Tibial artery (tissue), 4 donors: ENCODE measurements around the gene HMCN1.

ENCODE experiments used
- DNase-seq, 2 donors: peaks; one replicate each; pipeline ENCODE4 v3.0.0-alpha.2; 2019
- H3K27ac ChIP-seq, 2 donors: fragments of 200-600 bp; sonication (generic) in 1 of 2; 1 replicate in 1 of 2; 2 replicates in 1 of 2; pipeline ENCODE4 v1.5.1; 2018 to 2019; ENCODE audit warnings: mild to moderate bottlenecking in 1 of 2
- H3K27me3 ChIP-seq, 2 donors: fragments of 200-600 bp; sonication (generic) in 1 of 2; one replicate each; pipeline versions ENCODE4 v1.5.1 to v1.6.0; 2016 to 2019
- H3K36me3 ChIP-seq, 3 donors: fragments of 200-600 bp; sonication (generic) in 2 of 3; one replicate each; pipeline ENCODE4 v1.5.1; 2016 to 2019; ENCODE audit warnings: mild to moderate bottlenecking in 2 of 3
- H3K4me1 ChIP-seq, 4 donors: fragments of 200-600 bp; sonication (generic) in 2 of 4; 1 replicate in 3 of 4; 2 replicates in 1 of 4; pipeline ENCODE4 v1.5.1; 2016 to 2019
- H3K4me3 ChIP-seq, 2 donors: fragments of 200-600 bp; sonication (generic) in 1 of 2; 1 replicate in 1 of 2; 2 replicates in 1 of 2; pipeline ENCODE4 v1.5.1; 2018 to 2019; ENCODE audit warnings: mild to moderate bottlenecking in 2 of 2
- H3K9me3 ChIP-seq, 3 donors: fragments of 200-600 bp; sonication (generic) in 1 of 3; one replicate each; pipeline ENCODE4 v1.5.1; 2016 to 2019
- CTCF ChIP-seq, 2 experiments: fragments of 200-600 bp in 1 of 2; fragments of 450-650 bp in 1 of 2; IDR thresholded peaks; one replicate each; pipeline ENCODE4 v1.5.1; 2017 to 2019; ENCODE audit warnings: antibody characterized with exemption in 2 of 2, mild to moderate bottlenecking in 1 of 2, moderate library complexity in 1 of 2
- intact Hi-C: fragments of 100-400 bp; cut with DNase I; formaldehyde crosslinking; loops from one replicate; pipeline ENCODE4 v1.15.0; 2023; ENCODE audit warnings: low total_unique reads

Gene HMCN1

DNA sequence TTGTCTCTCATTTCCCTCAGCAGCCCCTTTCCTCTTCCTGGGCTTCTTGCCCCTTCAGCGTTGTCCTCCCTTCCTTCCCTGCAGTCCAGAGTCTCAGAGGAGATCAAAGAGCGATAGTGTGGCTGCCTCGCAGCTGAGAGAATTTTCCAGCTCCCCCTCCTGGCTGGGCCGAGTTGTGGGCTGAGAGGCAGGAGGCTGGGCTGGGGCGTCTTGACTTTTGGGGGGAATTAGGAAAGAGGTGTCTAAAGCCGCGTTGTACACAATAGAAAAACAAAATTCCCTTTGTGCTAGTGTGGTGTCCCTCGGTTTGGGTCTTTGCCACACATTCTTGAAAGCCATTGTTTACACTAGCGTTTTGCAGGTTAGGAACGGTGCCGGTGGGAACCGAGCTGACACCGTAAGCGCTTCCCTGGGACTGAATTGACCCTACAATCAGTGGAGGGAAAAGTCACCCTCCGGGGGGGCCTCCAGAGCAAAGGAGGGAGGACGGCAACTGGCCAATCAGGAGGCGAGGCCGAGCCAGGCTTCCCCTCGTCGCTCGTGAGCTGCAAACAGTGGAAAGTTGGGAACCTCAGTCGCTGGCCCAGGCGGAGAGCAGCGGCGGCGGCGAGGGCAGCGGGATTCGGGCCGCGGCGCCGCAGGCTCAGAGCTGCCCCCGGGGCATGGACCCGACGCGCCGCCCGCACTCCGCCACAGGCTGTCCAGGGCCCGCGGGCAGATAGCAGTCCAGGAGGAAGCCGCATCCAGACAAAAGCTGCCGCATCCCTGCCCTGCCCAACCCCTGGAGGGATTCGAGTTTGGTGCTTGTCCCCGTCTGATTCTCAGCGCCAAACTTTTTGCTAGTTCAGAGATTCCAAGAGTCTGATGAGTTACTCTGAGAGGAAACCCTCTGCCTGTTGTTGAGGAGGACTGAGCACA, at the start of gene HMCN1:
HMCN1 (plus strand) TSS at position 574 of the 918 bp plus-strand sequence. CDS start 389 bp downstream, outside the sequence.
- peaks cover 0 to 5% (median 0%) of the 10 kb centered on the region in 3 donors for H3K9me3 ChIP-seq
- peak within 1 kb of the TSS; percentile 50 to 57 for H3K4me3 ChIP-seq
- intact Hi-C loops = no loop called here
- H3K27me3 ChIP-seq = no peaks in the 10 kb centered on the region
- H3K36me3 ChIP-seq = no peaks in the 10 kb centered on the region
- TF ChIP-seq CTCF (IDR thresholded peaks at IDR 0.05) = peak in 1 of 2 experiments; percentile 17
- DNase-seq = peak; percentile 79 to 89
- H3K4me1 ChIP-seq = peaks cover 0 to 14% (median 2%) of the 10 kb centered on the region in 4 donors
- H3K27ac ChIP-seq = peak within 1 kb of the TSS; percentile 73 to 75

- no peaks in the 10 kb centered on the region for H3K36me3 ChIP-seq
- intact Hi-C loops = no loop called here
- H3K27ac ChIP-seq = no peak overlapping the region
- no peak overlapping the region for H3K4me3 ChIP-seq
- no peak for TF ChIP-seq CTCF (IDR thresholded peaks at IDR 0.05)
- no peaks in the 10 kb centered on the region for H3K4me1 ChIP-seq
- no peaks in the 10 kb centered on the region for H3K9me3 ChIP-seq
- no peak for DNase-seq
- H3K27me3 ChIP-seq = no peaks in the 10 kb centered on the region
Observed at GRCh38 chr1:185686821-185687778, 47.1 kb upstream of the HMCN1 start.

- no peak for DNase-seq
- Histone ChIP-seq H3K27me3 (no peaks in the 10 kb centered on the region), H3K9me3 (no peaks in the 10 kb centered on the region), H3K27ac (no peak overlapping the region), H3K36me3 (no peaks in the 10 kb centered on the region), H3K4me3 (no peak overlapping the region), H3K4me1 (no peaks in the 10 kb centered on the region)
- intact Hi-C loops = no loop called here
- TF ChIP-seq CTCF (IDR thresholded peaks at IDR 0.05) = no peak
Observed at GRCh38 chr1:185690527-185690926, 43.7 kb upstream of the HMCN1 start.

DNA sequence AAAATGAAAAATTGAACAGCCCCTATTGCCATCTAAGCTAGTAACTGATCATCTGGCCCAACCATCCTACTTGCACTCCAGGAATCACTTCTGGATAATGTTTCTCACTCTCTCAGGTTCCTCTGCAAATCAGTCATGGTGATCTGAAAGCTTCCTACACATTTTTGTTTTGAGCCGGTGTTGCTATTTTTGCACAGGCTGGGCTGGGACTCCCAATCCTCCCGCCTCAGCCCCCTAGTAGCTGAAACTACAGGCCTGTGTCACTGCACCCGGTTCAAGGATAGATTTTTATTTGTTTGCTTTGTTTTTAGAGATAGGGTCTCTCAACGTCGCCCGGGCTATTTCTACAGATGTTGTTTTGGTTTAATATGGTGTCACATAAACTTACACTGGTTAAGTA, 40.5 kb upstream of the HMCN1 start:
- Histone ChIP-seq H3K4me1 (no peaks in the 10 kb centered on the region), H3K9me3 (no peaks in the 10 kb centered on the region), H3K36me3 (no peaks in the 10 kb centered on the region), H3K27me3 (no peaks in the 10 kb centered on the region), H3K27ac (no peak overlapping the region), H3K4me3 (peak overlapping the region; percentile 11 to 15)
- TF ChIP-seq CTCF (IDR thresholded peaks at IDR 0.05) = no peak
- no peak for DNase-seq
- intact Hi-C loops = no loop called here

GRCh38 chr1:185694081-185694480, 40.1 kb upstream of the HMCN1 start:
- Histone ChIP-seq H3K27me3 (no peaks in the 10 kb centered on the region), H3K4me1 (no peaks in the 10 kb centered on the region), H3K4me3 (peak overlapping the region; percentile 11 to 15), H3K9me3 (no peaks in the 10 kb centered on the region), H3K27ac (no peak overlapping the region), H3K36me3 (no peaks in the 10 kb centered on the region)
- no peak for TF ChIP-seq CTCF (IDR thresholded peaks at IDR 0.05)
- DNase-seq = no peak
- intact Hi-C loops = no loop called here
